Endodermal cell (in vitro differentiated cells): ENCODE measurements around the gene PTPRK. TPM values are rescaled to one million over a fixed set of nuclear protein-coding genes. Genes with fewer than 3 reads are reported as not detected.

Experiments used
- DNase-seq: peaks from one replicate; pipeline ENCODE4 v3.0.0-alpha.2; 2017
- H3K27ac ChIP-seq: 2 replicates; pipeline ENCODE4 v1.5.1; 2013; ENCODE audit warnings: mild to moderate bottlenecking, low read depth, low read length, moderate library complexity
- H3K27me3 ChIP-seq: 2 replicates; pipeline ENCODE4 v1.6.1; 2013; ENCODE audit warnings: mild to moderate bottlenecking, low read length, moderate library complexity; ENCODE audit not compliant: insufficient read depth, control insufficient read depth, poor library complexity, severe bottlenecking
- H3K36me3 ChIP-seq: 2 replicates; pipeline ENCODE4 v1.7.0; 2013; ENCODE audit warnings: mild to moderate bottlenecking, low read length, moderate library complexity; ENCODE audit not compliant: control insufficient read depth, insufficient read depth
- H3K4me1 ChIP-seq: one replicate; pipeline ENCODE4 v1.7.0; 2013; ENCODE audit warnings: low read length; ENCODE audit not compliant: control insufficient read depth, insufficient read depth
- H3K4me3 ChIP-seq: 2 replicates; pipeline ENCODE4 v1.5.1; 2013; ENCODE audit warnings: mild to moderate bottlenecking, low read length, moderate library complexity
- H3K9ac ChIP-seq: 2 replicates; pipeline ENCODE4 v1.6.1; 2013; ENCODE audit warnings: mild to moderate bottlenecking, low read length, moderate library complexity; ENCODE audit not compliant: poor library complexity, severe bottlenecking; ENCODE audit errors: extremely low read depth
- H3K9me3 ChIP-seq: 2 replicates; pipeline ENCODE4 v1.6.1; 2013; ENCODE audit warnings: mild to moderate bottlenecking, low read length, moderate library complexity; ENCODE audit not compliant: control insufficient read depth
- H3K27ac Mint-ChIP-seq: 2 replicates; pipeline ENCODE4 v1.8.0; 2020; ENCODE audit warnings: mixed read lengths
- H3K27me3 Mint-ChIP-seq: 2 replicates; pipeline ENCODE4 v1.8.0; 2021; ENCODE audit warnings: mild to moderate bottlenecking, mixed read lengths; ENCODE audit not compliant: insufficient read depth
- H3K36me3 Mint-ChIP-seq: 2 replicates; pipeline ENCODE4 v1.8.0; 2020; ENCODE audit warnings: low read depth, mixed read lengths
- H3K4me1 Mint-ChIP-seq: 2 replicates; pipeline ENCODE4 v1.8.0; 2020; ENCODE audit warnings: mixed read lengths
- H3K4me3 Mint-ChIP-seq: 2 replicates; pipeline ENCODE4 v1.8.0; 2020; ENCODE audit warnings: mild to moderate bottlenecking, moderate library complexity, mixed read lengths
- H3K9me3 Mint-ChIP-seq: 2 replicates; pipeline ENCODE4 v1.8.0; 2020; ENCODE audit warnings: mild to moderate bottlenecking, mixed read lengths
- CTCF ChIP-seq: fragments of 200-600 bp; sonication (generic); conservative IDR thresholded peaks from 2 replicates; pipeline ENCODE4 v1.5.0; 2021; ENCODE audit warnings: antibody characterized with exemption, mild to moderate bottlenecking
- WGBS, 2 experiments: methylation state at CpG; one replicate each; pipeline versions ENCODE4 v1.1.5 to v1.1.7; 2013; ENCODE audit warnings: missing lambda C conversion rate in 2 of 2, mixed read lengths in 1 of 2; ENCODE audit not compliant: insufficient coverage in 1 of 2, insufficient read length in 1 of 2; 5-methylcytosine and 5-hydroxymethylcytosine counted together
- total RNA-seq, 2 donors: library from RNA; stranded (reverse); fragmentation: NEBNext Ultra II Directional in 1 of 2; extraction: Animal tissue kit (Norgen Biotek cat#: 25700) in 1 of 2; gene quantifications; 2 replicates in 1 of 2; 3 replicates in 1 of 2; pipeline ENCODE4 v1.2.1, GENCODE V29; 2021

Gene PTPRK
- total RNA-seq, 2 donors from 2014 or later = 46.4 to 57.6 TPM

- no peaks in the 10 kb centered on the region for H3K4me1 Mint-ChIP-seq
Observed at GRCh38 chr6:127998985-127999384, 521.4 kb downstream of the PTPRK start.

GRCh38 chr6:127997496-127998164 is 522.8 kb downstream of the PTPRK start:
- H3K36me3 Mint-ChIP-seq = no peaks in the 10 kb centered on the region
- H3K4me1 Mint-ChIP-seq = no peaks in the 10 kb centered on the region
- no peaks in the 10 kb centered on the region for H3K27me3 ChIP-seq
- no peaks in the 10 kb centered on the region for H3K9me3 Mint-ChIP-seq
- H3K4me3 Mint-ChIP-seq = no peak overlapping the region
- H3K4me1 ChIP-seq = no peaks in the 10 kb centered on the region
- no peak overlapping the region for H3K27ac Mint-ChIP-seq
- H3K4me3 ChIP-seq = no peak overlapping the region
- H3K27ac ChIP-seq = no peak overlapping the region
- DNase-seq = no peak
- 83 to 91% methylated on average over 2 to 3 of the region's 3 CpGs for whole genome bisulfite sequencing, 2 experiments
- TF ChIP-seq CTCF = no peak
- H3K9ac ChIP-seq = no peak overlapping the region
- H3K9me3 ChIP-seq = no peaks in the 10 kb centered on the region
- H3K36me3 ChIP-seq = peaks cover under 1% of the 10 kb centered on the region
- H3K27me3 Mint-ChIP-seq = no peaks in the 10 kb centered on the region

More at GRCh38 chr6:127998985-127999384, 521.4 kb downstream of the PTPRK start:
- no peak overlapping the region for H3K27ac ChIP-seq
- TF ChIP-seq CTCF = no peak
- H3K4me3 ChIP-seq = no peak overlapping the region
- no peaks in the 10 kb centered on the region for H3K27me3 Mint-ChIP-seq
- DNase-seq = no peak
- no peaks in the 10 kb centered on the region for H3K9me3 Mint-ChIP-seq
- H3K9ac ChIP-seq = no peak overlapping the region
- no peaks in the 10 kb centered on the region for H3K36me3 Mint-ChIP-seq
- peak overlapping the region; percentile 44 for H3K27ac Mint-ChIP-seq
- H3K4me3 Mint-ChIP-seq = no peak overlapping the region
- H3K9me3 ChIP-seq = no peaks in the 10 kb centered on the region
- H3K4me1 ChIP-seq = no peaks in the 10 kb centered on the region
- 90 to 94% methylated on average over 2 to 4 of the region's 4 CpGs for WGBS, 2 experiments
- no peaks in the 10 kb centered on the region for H3K27me3 ChIP-seq
- H3K36me3 ChIP-seq = peaks cover 5% of the 10 kb centered on the region

GRCh38 chr6:127996925-127997324 is 523.5 kb downstream of the PTPRK start:
- no peaks in the 10 kb centered on the region for H3K9me3 ChIP-seq
- no peak overlapping the region for H3K4me3 ChIP-seq
- H3K36me3 ChIP-seq = no peaks in the 10 kb centered on the region
- H3K9ac ChIP-seq = no peak overlapping the region
- Mint-ChIP-seq H3K36me3 (no peaks in the 10 kb centered on the region), H3K27ac (no peak overlapping the region), H3K4me3 (no peak overlapping the region), H3K27me3 (no peaks in the 10 kb centered on the region), H3K4me1 (no peaks in the 10 kb centered on the region), H3K9me3 (no peaks in the 10 kb centered on the region)
- 90 to 93% methylated on average over 2 to 3 of the region's 3 CpGs for WGBS, 2 experiments
- H3K27me3 ChIP-seq = no peaks in the 10 kb centered on the region
- no peaks in the 10 kb centered on the region for H3K4me1 ChIP-seq
- DNase-seq = no peak
- TF ChIP-seq CTCF = no peak
- no peak overlapping the region for H3K27ac ChIP-seq
